Type B pancreatic cell (in vitro differentiated cells): ENCODE results near the gene GPR18. TPM values are rescaled to one million over a fixed set of nuclear protein-coding genes. Genes with fewer than 3 reads are reported as not detected.

Source experiments
- DNase-seq: peaks from one replicate; pipeline ENCODE4 v3.0.0; 2021; ENCODE audit warnings: mixed read lengths; ENCODE audit not compliant: unreplicated experiment; ENCODE audit errors: extremely low spot score
- H3K27ac Mint-ChIP-seq: 2 replicates; pipeline ENCODE4 v1.8.0; 2021; ENCODE audit warnings: mild to moderate bottlenecking, mixed read lengths
- H3K27me3 Mint-ChIP-seq: 2 replicates; pipeline ENCODE4 v1.8.0; 2021; ENCODE audit warnings: mixed read lengths
- H3K36me3 Mint-ChIP-seq: 2 replicates; pipeline ENCODE4 v1.8.0; 2021; ENCODE audit warnings: mixed read lengths
- H3K4me1 Mint-ChIP-seq: one replicate; pipeline ENCODE4 v1.8.0; 2021; ENCODE audit warnings: mixed read lengths; ENCODE audit not compliant: unreplicated experiment
- H3K4me3 Mint-ChIP-seq: 2 replicates; pipeline ENCODE4 v1.8.0; 2021; ENCODE audit warnings: mild to moderate bottlenecking, mixed read lengths
- H3K9me3 Mint-ChIP-seq: 2 replicates; pipeline ENCODE4 v1.8.0; 2021; ENCODE audit warnings: mixed read lengths
- total RNA-seq: library from RNA; stranded (reverse); gene quantifications from 2 replicates; pipeline ENCODE4 v1.2.1, GENCODE V29; 2021; ENCODE audit warnings: low replicate concordance
- TF ChIP-seq, protein P1 (sequence below): fragments of 200-600 bp; sonication (generic); conservative IDR thresholded peaks from 2 replicates; pipeline ENCODE4 v1.5.0; 2021; ENCODE audit warnings: antibody characterized with exemption, mild to moderate bottlenecking

Gene GPR18
- total RNA-seq, 1 donor from 2014 or later: not detected

DNA sequence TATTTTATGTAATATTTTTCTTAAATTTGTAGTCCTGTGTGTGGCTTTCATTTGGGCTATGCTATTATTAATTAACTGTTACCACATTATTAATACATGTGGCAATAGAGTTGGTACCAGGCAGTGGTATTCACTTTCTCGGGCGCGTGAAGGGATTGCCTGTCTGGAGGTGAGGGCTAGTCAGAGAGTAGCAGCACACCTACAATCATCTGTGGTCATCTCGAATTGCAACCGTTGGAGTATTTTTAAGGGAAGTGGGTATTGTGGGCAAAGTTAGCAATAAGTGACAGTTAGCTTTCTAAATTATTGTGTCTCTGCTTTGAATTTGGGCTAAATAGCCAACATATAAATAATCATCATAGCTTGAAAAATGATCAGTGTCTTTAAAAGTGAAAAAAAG is 20.0 kb upstream of the GPR18 start:
- H3K4me3 Mint-ChIP-seq: no peak overlapping the region
- peaks cover 14% of the 10 kb centered on the region for H3K36me3 Mint-ChIP-seq
- H3K27me3 Mint-ChIP-seq: no peaks in the 10 kb centered on the region
- DNase-seq: no peak
- no peak overlapping the region for H3K27ac Mint-ChIP-seq
- TF ChIP-seq, protein P1, sequence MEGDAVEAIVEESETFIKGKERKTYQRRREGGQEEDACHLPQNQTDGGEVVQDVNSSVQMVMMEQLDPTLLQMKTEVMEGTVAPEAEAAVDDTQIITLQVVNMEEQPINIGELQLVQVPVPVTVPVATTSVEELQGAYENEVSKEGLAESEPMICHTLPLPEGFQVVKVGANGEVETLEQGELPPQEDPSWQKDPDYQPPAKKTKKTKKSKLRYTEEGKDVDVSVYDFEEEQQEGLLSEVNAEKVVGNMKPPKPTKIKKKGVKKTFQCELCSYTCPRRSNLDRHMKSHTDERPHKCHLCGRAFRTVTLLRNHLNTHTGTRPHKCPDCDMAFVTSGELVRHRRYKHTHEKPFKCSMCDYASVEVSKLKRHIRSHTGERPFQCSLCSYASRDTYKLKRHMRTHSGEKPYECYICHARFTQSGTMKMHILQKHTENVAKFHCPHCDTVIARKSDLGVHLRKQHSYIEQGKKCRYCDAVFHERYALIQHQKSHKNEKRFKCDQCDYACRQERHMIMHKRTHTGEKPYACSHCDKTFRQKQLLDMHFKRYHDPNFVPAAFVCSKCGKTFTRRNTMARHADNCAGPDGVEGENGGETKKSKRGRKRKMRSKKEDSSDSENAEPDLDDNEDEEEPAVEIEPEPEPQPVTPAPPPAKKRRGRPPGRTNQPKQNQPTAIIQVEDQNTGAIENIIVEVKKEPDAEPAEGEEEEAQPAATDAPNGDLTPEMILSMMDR: no peak
- H3K9me3 Mint-ChIP-seq: no peaks in the 10 kb centered on the region
- peaks cover 25% of the 10 kb centered on the region for H3K4me1 Mint-ChIP-seq

DNA sequence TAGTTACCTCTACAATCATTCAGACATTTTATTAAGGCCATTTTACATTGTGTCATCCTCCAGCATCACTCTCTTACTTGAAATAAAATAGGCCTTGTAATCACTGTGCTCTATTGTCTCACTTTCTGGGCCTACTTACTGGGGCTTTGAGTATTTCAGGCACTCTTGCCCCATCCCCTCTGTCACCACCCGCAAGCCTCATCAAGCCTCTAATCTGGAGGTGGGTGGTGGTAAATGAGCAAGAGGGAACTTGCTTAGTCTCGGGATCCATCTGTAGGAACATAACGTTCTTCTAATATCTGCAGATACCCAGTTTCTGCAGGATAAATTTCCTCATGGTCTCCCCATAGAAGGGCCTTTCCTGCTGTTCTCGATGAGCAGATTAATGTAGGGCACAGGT is 19.4 kb upstream of the GPR18 start:
- Mint-ChIP-seq H3K36me3 (peaks cover 14% of the 10 kb centered on the region), H3K27ac (no peak overlapping the region), H3K9me3 (no peaks in the 10 kb centered on the region), H3K4me1 (peaks cover 19% of the 10 kb centered on the region), H3K4me3 (no peak overlapping the region), H3K27me3 (no peaks in the 10 kb centered on the region)
- no peak for DNase-seq
- TF ChIP-seq, protein P1: no peak

DNA sequence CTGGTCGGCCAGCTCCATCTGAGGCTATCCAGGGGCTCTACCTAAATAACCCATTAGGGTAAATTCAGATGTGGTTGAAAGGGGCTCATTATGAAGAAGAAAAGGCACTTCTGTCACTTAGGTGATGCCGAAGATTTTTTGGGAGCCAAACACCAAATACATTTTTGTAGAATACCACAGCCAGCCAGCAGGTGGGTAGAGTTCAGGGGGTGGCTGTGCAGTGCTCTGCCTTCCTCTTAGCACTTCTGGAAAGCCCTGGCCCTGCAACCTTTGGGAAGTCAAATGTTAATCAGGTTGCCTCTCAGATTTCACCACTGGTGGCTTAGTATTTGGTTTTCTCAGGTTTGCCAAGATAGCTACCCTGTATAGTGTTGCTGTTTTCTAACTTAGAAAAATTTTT is 18.5 kb upstream of the GPR18 start:
- Mint-ChIP-seq H3K4me3 (no peak overlapping the region), H3K27me3 (no peaks in the 10 kb centered on the region), H3K36me3 (peaks cover 20% of the 10 kb centered on the region), H3K27ac (no peak overlapping the region), H3K9me3 (no peaks in the 10 kb centered on the region), H3K4me1 (peaks cover 14% of the 10 kb centered on the region)
- DNase-seq: no peak
- TF ChIP-seq, protein P1: peak; percentile 33

DNA sequence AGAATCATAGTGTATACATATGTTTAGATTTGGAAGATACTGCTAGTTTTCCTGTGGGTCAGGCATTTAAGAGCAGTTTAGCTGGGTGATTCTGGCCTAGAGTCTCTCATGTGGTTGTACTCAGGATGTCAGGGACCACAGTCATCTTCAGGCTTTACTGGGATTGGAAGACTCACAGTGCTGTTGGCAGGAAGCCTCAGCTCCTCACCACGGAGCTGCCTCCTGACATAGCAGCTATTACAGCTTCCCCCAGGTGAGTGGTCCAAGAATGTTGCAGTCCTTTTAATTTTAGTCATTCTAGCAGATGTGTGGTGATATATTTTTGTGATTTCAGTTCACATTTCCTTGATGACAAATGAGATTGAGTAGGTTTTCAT is 16.9 kb upstream of the GPR18 start:
- Mint-ChIP-seq H3K27ac (no peak overlapping the region), H3K36me3 (peaks cover 18% of the 10 kb centered on the region)

GRCh38 chr13:99273128-99273527 is 14.9 kb upstream of the GPR18 start:
- Mint-ChIP-seq H3K27me3 (no peaks in the 10 kb centered on the region), H3K4me3 (no peak overlapping the region), H3K9me3 (no peaks in the 10 kb centered on the region), H3K36me3 (peaks cover 16% of the 10 kb centered on the region), H3K27ac (no peak overlapping the region), H3K4me1 (no peaks in the 10 kb centered on the region)
- TF ChIP-seq, protein P1: no peak
- no peak for DNase-seq

More for the DNA sequence above, 16.9 kb upstream of the GPR18 start:
- H3K4me3 Mint-ChIP-seq: no peak overlapping the region
- H3K9me3 Mint-ChIP-seq: no peaks in the 10 kb centered on the region
- H3K27me3 Mint-ChIP-seq: no peaks in the 10 kb centered on the region
- H3K4me1 Mint-ChIP-seq: peaks cover 2% of the 10 kb centered on the region
- TF ChIP-seq, protein P1: no peak
- DNase-seq: no peak

- TF ChIP-seq, protein P1: no peak
- Mint-ChIP-seq H3K27ac (no peak overlapping the region), H3K9me3 (no peaks in the 10 kb centered on the region), H3K27me3 (no peaks in the 10 kb centered on the region), H3K4me3 (no peak overlapping the region), H3K4me1 (no peaks in the 10 kb centered on the region), H3K36me3 (peaks cover 16% of the 10 kb centered on the region)
- no peak for DNase-seq
These were observed 14.3 kb upstream of the GPR18 start for GRCh38 chr13:99272481-99272880.
